Kidney (tissue), 14 donors: Measurements from ENCODE around the gene SUDS3. TPM values are rescaled to one million over a fixed set of nuclear protein-coding genes. Genes with fewer than 3 reads are reported as not detected.
A peak's percentile ranks its signal among the peaks of the same experiment; 100 is the strongest.
"Not testable (repeated sequence)": the region's sequence is repeated elsewhere in the genome, so short reads cannot be mapped to it uniquely, and the experiment has no call there.

Experiments
- DNase-seq, 5 donors: peaks; one replicate each; pipeline ENCODE4 v3.0.0-alpha.2; 2013 to 2020
- FAIRE-seq: peaks from 2 replicates; lab custom pipeline; 2012; peaks lifted over from hg19 to GRCh38; lab: Jason Lieb, UNC
- H3K27ac ChIP-seq, 2 donors: one replicate each; pipeline ENCODE4 v1.7.0; 2013; ENCODE audit warnings: low read depth in 2 of 2, low read length in 2 of 2, inconsistent platforms in 1 of 2
- H3K27me3 ChIP-seq: one replicate; pipeline ENCODE4 v1.7.1; 2013; ENCODE audit warnings: low read length, inconsistent platforms; ENCODE audit not compliant: control insufficient read depth, insufficient read depth
- H3K36me3 ChIP-seq, 3 donors: one replicate each; pipeline versions ENCODE4 v1.7.0 to v1.7.1; 2013; ENCODE audit warnings: low read length in 3 of 3, control low read depth in 1 of 3, inconsistent platforms in 1 of 3; ENCODE audit not compliant: insufficient read depth in 3 of 3, control insufficient read depth in 2 of 3
- H3K4me1 ChIP-seq, 3 donors: one replicate each; pipeline versions ENCODE4 v1.7.0 to v1.7.1; 2013; ENCODE audit warnings: low read length in 3 of 3, inconsistent platforms in 1 of 3, low read depth in 1 of 3; ENCODE audit not compliant: control insufficient read depth in 2 of 3, insufficient read depth in 2 of 3
- H3K4me3 ChIP-seq, 3 donors: one replicate each; pipeline versions ENCODE4 v1.7.0 to v1.8.1; 2013; ENCODE audit warnings: low read length in 3 of 3, control low read depth in 1 of 3, inconsistent platforms in 1 of 3
- H3K9ac ChIP-seq, 3 donors: one replicate each; pipeline versions ENCODE4 v1.7.0 to v1.7.1; 2013; ENCODE audit warnings: low read length in 3 of 3, control low read depth in 1 of 3, inconsistent platforms in 1 of 3
- H3K9me3 ChIP-seq, 3 donors: one replicate each; pipeline versions ENCODE4 v1.7.0 to v1.7.1; 2013; ENCODE audit warnings: low read length in 3 of 3, control low read depth in 1 of 3, inconsistent platforms in 1 of 3; ENCODE audit not compliant: control insufficient read depth in 2 of 3, insufficient read depth in 1 of 3
- intact Hi-C: fragments of 100-400 bp; cut with DNase I; formaldehyde crosslinking; loops from one replicate; pipeline ENCODE4 v1.11.1; 2022
- polyA plus RNA-seq: library from polyadenylated mRNA; stranded (reverse); fragments of 350-450 nt; fragmentation: Illumina TruSeq; extraction: RNeasy Lipid Tissue Mini Kit (QIAGEN cat#74804); gene quantifications from one replicate; pipeline ENCODE4 v1.2.3, GENCODE V29; 2014; ENCODE audit warnings: low read depth, low replicate concordance; ENCODE audit not compliant: insufficient read depth
- total RNA-seq: library from RNA; stranded (reverse); fragmentation: NEBNext Ultra II Directional; extraction: Animal tissue kit (Norgen Biotek cat#: 25700); gene quantifications from one replicate; pipeline ENCODE4 v1.2.1, GENCODE V29; 2021
- TF ChIP-seq, protein P1 (sequence below): IDR thresholded peaks from 3 replicates; pipeline ENCODE4 v1.5.1; 2012; ENCODE audit warnings: mild to moderate bottlenecking, moderate library complexity, borderline replicate concordance; ENCODE audit not compliant: insufficient read depth; ENCODE audit errors: extremely low read depth
- donor health status: control.
- donor health status: control.
- donor health status: control.
- donor health status: control.
- donor health status: control.
- donor health status: DM: yes; HTN: yes; CAD: no.
- donor health status: Normal renal cell carcinoma (clear cell type).

SUDS3 gene
- total and polyA plus RNA-seq, 2 donors from 2014 or later = 14.9 to 29.0 TPM

DNA sequence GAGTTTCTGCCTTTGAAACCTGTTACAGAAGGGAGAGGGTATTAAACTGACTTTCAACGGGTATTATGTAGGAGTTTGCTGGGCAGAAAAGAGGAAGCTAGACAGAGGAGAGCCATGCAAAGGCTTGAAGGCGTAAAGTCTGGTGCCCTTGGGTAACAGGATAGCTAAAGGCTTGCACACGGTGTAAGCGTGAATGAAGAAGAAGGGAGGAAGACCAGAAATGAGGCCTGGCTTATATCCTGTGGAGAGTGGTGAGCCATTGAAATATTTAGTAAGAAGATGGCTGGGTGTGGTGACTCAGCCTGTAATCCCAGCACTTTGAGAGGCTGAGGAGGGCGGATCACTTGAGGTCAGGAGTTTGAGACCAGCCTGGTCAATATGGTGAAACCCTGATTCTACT, 22.6 kb downstream of the SUDS3 start:
- Histone ChIP-seq H3K4me1 (no peaks in the 10 kb centered on the region), H3K4me3 (no peak overlapping the region), H3K36me3 (peaks cover 10 to 68% (median 27%) of the 10 kb centered on the region in 3 donors), H3K9me3 (no peaks in the 10 kb centered on the region), H3K27ac (no peak overlapping the region), H3K27me3 (no peaks in the 10 kb centered on the region), H3K9ac (no peak overlapping the region)
- DNase-seq (no peak), FAIRE-seq (no peak)
- intact Hi-C loops = no loop called here
- TF ChIP-seq, protein P1, sequence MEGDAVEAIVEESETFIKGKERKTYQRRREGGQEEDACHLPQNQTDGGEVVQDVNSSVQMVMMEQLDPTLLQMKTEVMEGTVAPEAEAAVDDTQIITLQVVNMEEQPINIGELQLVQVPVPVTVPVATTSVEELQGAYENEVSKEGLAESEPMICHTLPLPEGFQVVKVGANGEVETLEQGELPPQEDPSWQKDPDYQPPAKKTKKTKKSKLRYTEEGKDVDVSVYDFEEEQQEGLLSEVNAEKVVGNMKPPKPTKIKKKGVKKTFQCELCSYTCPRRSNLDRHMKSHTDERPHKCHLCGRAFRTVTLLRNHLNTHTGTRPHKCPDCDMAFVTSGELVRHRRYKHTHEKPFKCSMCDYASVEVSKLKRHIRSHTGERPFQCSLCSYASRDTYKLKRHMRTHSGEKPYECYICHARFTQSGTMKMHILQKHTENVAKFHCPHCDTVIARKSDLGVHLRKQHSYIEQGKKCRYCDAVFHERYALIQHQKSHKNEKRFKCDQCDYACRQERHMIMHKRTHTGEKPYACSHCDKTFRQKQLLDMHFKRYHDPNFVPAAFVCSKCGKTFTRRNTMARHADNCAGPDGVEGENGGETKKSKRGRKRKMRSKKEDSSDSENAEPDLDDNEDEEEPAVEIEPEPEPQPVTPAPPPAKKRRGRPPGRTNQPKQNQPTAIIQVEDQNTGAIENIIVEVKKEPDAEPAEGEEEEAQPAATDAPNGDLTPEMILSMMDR = no peak

DNA sequence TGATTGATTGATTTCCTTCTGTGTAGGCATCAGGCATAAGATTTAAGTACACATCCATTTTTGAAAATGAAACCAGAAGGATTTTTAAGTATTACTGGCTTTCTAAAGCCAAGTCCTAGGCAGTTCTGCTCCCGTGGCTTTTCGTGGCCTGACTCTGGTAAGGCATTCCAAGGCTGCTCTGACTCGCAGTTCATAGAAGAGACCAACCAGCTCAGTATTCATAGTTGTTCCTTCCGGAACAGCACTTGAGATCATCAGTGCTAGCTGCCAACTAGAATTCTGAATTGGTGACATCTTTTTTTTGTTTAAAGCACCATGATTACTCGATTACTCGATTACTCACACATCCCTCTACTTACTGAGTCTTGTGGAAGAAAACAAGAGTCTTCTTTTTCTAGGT, 25.9 kb downstream of the SUDS3 start:
- FAIRE-seq (no peak), DNase-seq (no peak)
- Histone ChIP-seq H3K27me3 (no peaks in the 10 kb centered on the region), H3K4me1 (no peaks in the 10 kb centered on the region), H3K4me3 (no peak overlapping the region), H3K27ac (no peak overlapping the region), H3K9ac (no peak overlapping the region), H3K36me3 (peaks cover 11 to 57% (median 26%) of the 10 kb centered on the region in 3 donors), H3K9me3 (no peaks in the 10 kb centered on the region)
- intact Hi-C loops = no loop called here
- TF ChIP-seq, protein P1 = no peak

GRCh38 chr12:118404876-118405521, 28.6 kb downstream of the SUDS3 start:
- DNase-seq (peak in 3 of 5 donors; percentile 44 to 70 (median 65)), FAIRE-seq (peak; percentile 90)
- TF ChIP-seq, protein P1 = peak; percentile 61
- no peaks in the 10 kb centered on the region for H3K27me3 ChIP-seq
- no peak overlapping the region for H3K27ac ChIP-seq
- H3K9me3 ChIP-seq = no peaks in the 10 kb centered on the region
- H3K36me3 ChIP-seq = peaks cover 5 to 43% (median 14%) of the 10 kb centered on the region in 3 donors
- intact Hi-C loops = no loop called here
- no peak overlapping the region for H3K4me3 ChIP-seq
- no peaks in the 10 kb centered on the region for H3K4me1 ChIP-seq
- H3K9ac ChIP-seq = no peak overlapping the region

GRCh38 chr12:118408241-118408640, 31.9 kb downstream of the SUDS3 start:
- intact Hi-C loops, H3K4me3 ChIP-seq, DNase-seq, H3K9ac ChIP-seq, H3K9me3 ChIP-seq, FAIRE-seq, H3K27ac ChIP-seq, H3K4me1 ChIP-seq, H3K27me3 ChIP-seq: not testable (repeated sequence)
- peaks cover 7 to 44% (median 27%) of the 10 kb centered on the region in 3 donors for H3K36me3 ChIP-seq
